Stomach (tissue), 4 donors: ENCODE results near the gene TMEM198.

Experiments
- CTCF ChIP-seq, 7 experiments: fragments of 450-650 bp in 4 of 7; fragments of 200-600 bp in 3 of 7; sonication (generic) in 3 of 7; IDR thresholded peaks; one replicate each; pipeline ENCODE4 v1.5.1; 2016 to 2019; ENCODE audit warnings: antibody characterized with exemption in 7 of 7, control low read depth in 2 of 7, mild to moderate bottlenecking in 1 of 7
- EP300 ChIP-seq: sonication (generic); formaldehyde crosslinking; IDR thresholded peaks from one replicate; pipeline ENCODE4 v1.6.1; 2017; ENCODE audit warnings: antibody characterized with exemption
- POLR2A ChIP-seq, 4 donors: fragments of 450-650 bp; IDR thresholded peaks; one replicate each; pipeline ENCODE4 v1.6.1; 2016; ENCODE audit warnings: antibody characterized with exemption in 4 of 4, control low read depth in 2 of 4, mild to moderate bottlenecking in 1 of 4, moderate library complexity in 1 of 4

DNA sequence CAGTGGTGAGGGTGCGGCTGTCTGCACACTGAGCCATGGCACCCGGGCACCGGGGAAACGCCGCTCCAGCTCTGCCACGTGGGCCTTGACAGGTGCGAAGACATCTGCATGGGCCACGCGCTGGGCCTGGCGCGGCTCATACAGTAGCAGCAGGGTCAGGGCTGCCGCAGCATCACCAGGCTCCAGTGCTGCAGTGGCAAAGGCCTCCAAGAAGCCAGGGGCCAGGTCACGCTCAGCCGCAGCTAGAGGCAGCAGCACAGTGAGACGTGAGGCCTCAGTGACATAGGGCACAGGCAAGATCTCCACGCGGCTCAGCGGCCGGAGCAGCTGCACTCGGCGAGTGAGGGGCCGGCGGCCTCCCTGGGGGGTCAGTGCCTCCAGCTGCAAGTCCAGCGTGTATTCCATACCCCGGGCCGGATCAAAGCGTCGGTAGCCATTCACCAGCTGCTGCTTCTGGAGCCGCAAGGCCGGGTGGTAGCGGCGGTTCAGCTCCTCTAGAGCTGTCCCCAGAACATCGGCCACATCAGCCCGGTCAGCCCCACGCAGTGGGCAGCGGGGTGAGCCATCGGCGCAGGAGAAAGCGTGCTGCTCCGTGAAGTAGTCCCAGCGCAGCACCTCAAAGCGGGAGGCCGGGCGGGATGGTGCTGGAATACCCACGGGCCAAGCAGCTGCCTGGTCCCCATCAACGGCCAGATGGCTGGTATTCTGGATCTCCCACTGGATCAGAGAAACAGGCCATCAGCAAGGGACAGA lies 3.7 kb upstream of the TMEM198 start:
- no peak for TF ChIP-seq CTCF (IDR thresholded peaks at IDR 0.05)
- no peak for TF ChIP-seq EP300
- TF ChIP-seq POLR2A (IDR thresholded peaks at IDR 0.05): no peak
